A549 (cell line): Measurements from ENCODE around the gene SYNE2. TPM values are rescaled to one million over a fixed set of nuclear protein-coding genes. Genes with fewer than 3 reads are reported as not detected.
"Not testable (repeated sequence)": the region's sequence is repeated elsewhere in the genome, so short reads cannot be mapped to it uniquely, and the experiment has no call there.

Source experiments
- ATAC-seq, 2 experiments: fragments of 200-7000 bp in 1 of 2; fragments of >200 bp in 1 of 2; cut with Nextera tagmentation in 1 of 2; cut with Tn5 transposase in 1 of 2; 3 replicates each; pipeline versions ENCODE4 v1.8.0 to v1.9.1; 2018 to 2020; ENCODE audit warnings: mild to moderate bottlenecking in 1 of 2, moderate library complexity in 1 of 2
- CTCF ChIA-PET: fragments of 300-600 bp; sonication (Branson Sonifier 250); formaldehyde crosslinking; extraction: SDS; loops from one replicate; lab custom pipeline; 2021; ENCODE audit warnings: antibody characterized with exemption, inconsistent platforms; lab: Yijun Ruan, JAX
- POLR2A ChIA-PET: fragments of 350-600 bp; formaldehyde crosslinking; extraction: SDS; loops from one replicate; lab custom pipeline; 2021; ENCODE audit warnings: antibody characterized with exemption, inconsistent platforms; lab: Yijun Ruan, JAX
- DNase-seq, 2 experiments: peaks; one replicate each; pipeline versions ENCODE4 v3.0.0 to v3.0.0-alpha.2; 2011 to 2016; ENCODE audit warnings: low read depth in 1 of 2, low spot score in 1 of 2
- FAIRE-seq: peaks from 2 replicates; lab custom pipeline; 2011; peaks lifted over from hg19 to GRCh38; lab: Jason Lieb, UNC
- H3K27ac ChIP-seq, 2 experiments: fragments of >200 bp; sonication (Bioruptor Twin); formaldehyde crosslinking; 3 replicates each; pipeline ENCODE4 v1.5.1; 2016 to 2017
- H3K4me1 ChIP-seq: fragments of >200 bp; sonication (Bioruptor Twin); formaldehyde crosslinking; 3 replicates; pipeline ENCODE4 v1.6.1; 2016
- H3K4me2 ChIP-seq: fragments of >200 bp; sonication (Bioruptor Twin); formaldehyde crosslinking; 3 replicates; pipeline ENCODE4 v1.6.1; 2016
- H3K4me3 ChIP-seq: fragments of >200 bp; sonication (Bioruptor Twin); formaldehyde crosslinking; 3 replicates; pipeline ENCODE4 v1.5.1; 2016
- H3K9me3 ChIP-seq: fragments of >200 bp; sonication (Bioruptor Twin); formaldehyde crosslinking; 3 replicates; pipeline ENCODE4 v1.6.1; 2016
- BCL3 ChIP-seq: fragments of >200 bp; sonication (Bioruptor Twin); formaldehyde crosslinking; IDR thresholded peaks from 3 replicates; pipeline ENCODE4 v1.6.1; 2016
- CBX8 ChIP-seq: fragments of 200-600 bp; sonication (generic); IDR thresholded peaks from 2 replicates; pipeline ENCODE4 v1.6.1; 2016
- ELK1 ChIP-seq: fragments of 150-350 bp; IDR thresholded peaks from 2 replicates; pipeline ENCODE4 v1.6.1; 2014; ENCODE audit warnings: low read depth, mild to moderate bottlenecking, low read length
- ESRRA ChIP-seq: fragments of 150-350 bp; IDR thresholded peaks from 2 replicates; pipeline ENCODE4 v1.6.1; 2014; ENCODE audit warnings: mild to moderate bottlenecking, low read length, borderline replicate concordance
- FOSB ChIP-seq: fragments of 250-450 bp; sonication (Bioruptor Pico); IDR thresholded peaks from 2 replicates; pipeline ENCODE4 v1.5.0; 2020; ENCODE audit warnings: mild to moderate bottlenecking, moderate library complexity
- FOSL2 ChIP-seq, 2 experiments: fragments of 450-650 bp in 1 of 2; fragments of >200 bp in 1 of 2; sonication (Bioruptor Twin) in 1 of 2; formaldehyde crosslinking; IDR thresholded peaks; 2 replicates each; pipeline versions ENCODE4 v1.5.0 to v1.6.1; 2016 to 2020; ENCODE audit warnings: mild to moderate bottlenecking in 1 of 2, moderate library complexity in 1 of 2
- GATA3 ChIP-seq: IDR thresholded peaks from 2 replicates; pipeline ENCODE4 v1.6.1; 2012; ENCODE audit warnings: borderline replicate concordance
- HDAC2 ChIP-seq: fragments of 200-600 bp; sonication (generic); IDR thresholded peaks from 2 replicates; pipeline ENCODE4 v1.6.1; 2016
- HOXB13 ChIP-seq: fragments of 250-450 bp; sonication (Bioruptor Pico); IDR thresholded peaks from 2 replicates; pipeline ENCODE4 v1.5.0; 2020; ENCODE audit warnings: low read depth, mild to moderate bottlenecking, moderate library complexity
- MAX ChIP-seq: IDR thresholded peaks from 2 replicates; pipeline ENCODE4 v1.6.1; 2012
- MAZ ChIP-seq: fragments of 150-350 bp; IDR thresholded peaks from 2 replicates; pipeline ENCODE4 v1.6.1; 2014; ENCODE audit warnings: antibody characterized with exemption, low read depth, low read length, borderline replicate concordance
- MYC ChIP-seq: IDR thresholded peaks from 2 replicates; pipeline ENCODE4 v1.6.1; 2012; ENCODE audit warnings: mild to moderate bottlenecking, inconsistent platforms, low read length, improper control_type of control experiment, borderline replicate concordance
- PHF8 ChIP-seq: fragments of 200-600 bp; sonication (generic); IDR thresholded peaks from 2 replicates; pipeline ENCODE4 v1.6.1; 2016; ENCODE audit warnings: low read depth, mild to moderate bottlenecking, antibody characterized with exemption, moderate library complexity, borderline replicate concordance
- RCOR1 ChIP-seq: fragments of 150-350 bp; IDR thresholded peaks from 2 replicates; pipeline ENCODE4 v1.6.1; 2014; ENCODE audit warnings: antibody characterized with exemption, low read length, low read depth
- RNF2 ChIP-seq: fragments of 200-600 bp; sonication (generic); IDR thresholded peaks from 2 replicates; pipeline ENCODE4 v1.6.1; 2016; ENCODE audit warnings: low read depth, mild to moderate bottlenecking, antibody characterized with exemption, moderate library complexity, borderline replicate concordance
- TP53 ChIP-seq: fragments of 250-450 bp; sonication (Bioruptor Pico); IDR thresholded peaks from 2 replicates; pipeline ENCODE4 v1.5.0; 2021; ENCODE audit warnings: mild to moderate bottlenecking, moderate library complexity
- ZFP36 ChIP-seq: fragments of 450-650 bp; IDR thresholded peaks from 2 replicates; pipeline ENCODE4 v1.6.1; 2014; ENCODE audit warnings: borderline replicate concordance; ENCODE audit not compliant: partially characterized antibody
- ZNF302 ChIP-seq: fragments of 250-450 bp; sonication (Bioruptor Pico); IDR thresholded peaks from 2 replicates; pipeline ENCODE4 v1.9.0; 2021; ENCODE audit warnings: inconsistent platforms, mild to moderate bottlenecking, moderate library complexity
- WGBS: methylation state at CpG from one replicate; pipeline ENCODE4 v1.1.6; 2017; ENCODE audit errors: missing lambda C conversion rate; 5-methylcytosine and 5-hydroxymethylcytosine counted together
- polyA plus RNA-seq, 4 experiments: library from polyadenylated mRNA; depleted of rRNA in 3 of 4; stranded (reverse); fragments of >200 nt; fragmentation: RNase III in 1 of 4; extraction: RNeasy Plus Mini Kit Qiagen cat#74134 plus additional on column Dnase treatment in 1 of 4; gene quantifications; 2 replicates in 3 of 4; 3 replicates in 1 of 4; pipeline ENCODE4 v1.2.3, GENCODE V29; 2011 to 2017
- TF ChIP-seq, protein P1 (sequence below): IDR thresholded peaks from 2 replicates; pipeline ENCODE4 v1.6.1; 2012; ENCODE audit warnings: low read depth, borderline replicate concordance
- TF ChIP-seq, protein P2 (sequence below): IDR thresholded peaks from 2 replicates; pipeline ENCODE4 v1.6.1; 2012

Gene SYNE2
- polyA plus RNA-seq, 2 of the 4 experiments (the other 2 are of a cell fraction): 3.4 to 11.3 TPM

DNA sequence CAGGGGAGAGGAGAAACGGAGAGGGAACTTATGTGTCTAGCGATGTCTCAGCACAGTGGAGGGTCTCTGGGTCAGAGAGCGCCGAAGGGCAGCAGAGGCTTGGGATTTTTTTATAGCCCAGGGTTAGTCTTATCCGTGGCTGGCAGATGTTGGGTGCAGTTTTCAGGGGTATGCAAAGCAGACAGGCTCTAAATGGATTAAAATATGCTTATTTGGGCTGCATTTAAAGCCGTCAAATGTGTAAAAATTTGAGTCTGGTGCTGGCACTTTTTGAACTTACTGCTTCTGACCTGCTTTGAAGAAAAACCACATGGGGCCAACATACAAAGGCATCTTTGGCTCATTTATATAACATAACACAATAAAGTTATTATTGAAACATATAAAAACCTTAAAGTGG lies 262.6 kb downstream of the SYNE2 start:
- H3K4me1 ChIP-seq: no peaks in the 10 kb centered on the region
- DNase-seq (no peak), FAIRE-seq (no peak), ATAC-seq (no peak)
- H3K4me2 ChIP-seq: no peak overlapping the region
- no peak overlapping the region for H3K27ac ChIP-seq
- H3K9me3 ChIP-seq: no peaks in the 10 kb centered on the region
- 91% methylated on average over 6 of the region's 6 CpGs for WGBS
- no peak overlapping the region for H3K4me3 ChIP-seq
- CTCF ChIA-PET: interaction anchor here (2.3 kb wide), 1 partner anchor 188 kb away, joined by 6 read pairs; no protein-coding TSS in a partner anchor
- no peak for TF ChIP-seq HOXB13 (CRISPR knock-in tag)
- POLR2A ChIA-PET: no interaction called here

GRCh38 chr14:64117671-64118402 lies 265.0 kb downstream of the SYNE2 start:
- FAIRE-seq (no peak), DNase-seq (peak in 1 of 2 experiments; percentile 19), ATAC-seq (no peak)
- Histone ChIP-seq H3K9me3 (no peaks in the 10 kb centered on the region), H3K27ac (no peak overlapping the region), H3K4me2 (no peak overlapping the region), H3K4me1 (no peaks in the 10 kb centered on the region), H3K4me3 (no peak overlapping the region)
- ChIA-PET POLR2A (no interaction called here), CTCF (interaction anchor here (0.9 to 1.2 kb wide), 2 partner anchors 82 to 177 kb away, joined by 3 to 5 read pairs; no protein-coding TSS in a partner anchor)
- 75% methylated on average over 11 of the region's 11 CpGs for WGBS
- TF ChIP-seq FOSL2 (IDR thresholded peaks at IDR 0.05) (no peak), FOSL2 (CRISPR knock-in tag; IDR thresholded peaks at IDR 0.05) (no peak), MAX (no peak), BCL3 (no peak), RNF2 (no peak), HOXB13 (CRISPR knock-in tag) (no peak), CBX8 (no peak)

DNA sequence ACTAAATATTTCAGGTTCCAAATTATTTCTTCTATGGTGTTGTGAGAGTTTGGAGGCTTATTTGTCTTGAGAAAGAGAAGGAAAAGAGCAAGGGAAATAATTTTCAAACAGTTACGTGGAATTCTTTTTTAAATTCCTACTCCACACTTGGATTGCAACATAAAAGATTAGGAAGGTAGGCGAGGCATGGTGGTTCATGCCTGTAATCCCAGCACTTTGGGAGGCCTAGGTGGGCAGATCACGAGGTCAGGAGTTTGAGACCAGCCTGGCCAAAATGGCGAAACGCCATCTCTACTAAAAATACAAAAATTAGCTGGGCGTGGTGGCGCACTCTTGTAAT lies 265.6 kb downstream of the SYNE2 start:
- H3K4me2 ChIP-seq, H3K27ac ChIP-seq, FAIRE-seq, H3K4me3 ChIP-seq, DNase-seq, ATAC-seq, H3K4me1 ChIP-seq, POLR2A ChIA-PET, H3K9me3 ChIP-seq: not testable (repeated sequence)
- 89% methylated on average over 7 of the region's 7 CpGs for WGBS
- CTCF ChIA-PET: interaction anchor here (0.9 to 1.2 kb wide), 2 partner anchors 82 to 177 kb away, joined by 3 to 5 read pairs; no protein-coding TSS in a partner anchor

- no peak for DNase-seq
These were observed 266.1 kb downstream of the SYNE2 start for GRCh38 chr14:64118892-64119291.

DNA sequence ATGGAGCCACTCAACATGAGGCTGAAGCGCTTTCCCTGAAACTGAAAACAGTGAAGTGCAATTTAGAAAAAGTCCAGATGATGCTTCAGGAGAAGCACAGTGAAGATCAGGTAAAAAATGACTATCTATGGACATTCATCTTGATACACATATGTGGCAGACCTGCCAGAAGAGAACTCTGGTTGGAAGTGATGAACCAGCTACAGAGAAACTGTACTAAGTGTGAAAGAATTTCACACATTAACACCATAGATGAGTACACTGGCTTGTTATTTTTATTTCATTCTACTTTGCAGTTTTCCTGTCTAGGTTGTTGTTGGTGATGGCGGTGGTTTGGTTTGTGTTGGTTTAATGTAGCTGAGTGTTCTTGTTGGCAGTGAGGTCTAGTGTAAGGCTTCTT lies 266.7 kb downstream of the SYNE2 start:
- no peak for TF ChIP-seq MAZ
- TF ChIP-seq FOSB (CRISPR knock-in tag): no peak
- TF ChIP-seq ESRRA: no peak
- no peak for TF ChIP-seq ELK1
- TF ChIP-seq, protein P1, sequence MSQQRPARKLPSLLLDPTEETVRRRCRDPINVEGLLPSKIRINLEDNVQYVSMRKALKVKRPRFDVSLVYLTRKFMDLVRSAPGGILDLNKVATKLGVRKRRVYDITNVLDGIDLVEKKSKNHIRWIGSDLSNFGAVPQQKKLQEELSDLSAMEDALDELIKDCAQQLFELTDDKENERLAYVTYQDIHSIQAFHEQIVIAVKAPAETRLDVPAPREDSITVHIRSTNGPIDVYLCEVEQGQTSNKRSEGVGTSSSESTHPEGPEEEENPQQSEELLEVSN: no peak
- TF ChIP-seq GATA3: no peak
- TF ChIP-seq, protein P2, sequence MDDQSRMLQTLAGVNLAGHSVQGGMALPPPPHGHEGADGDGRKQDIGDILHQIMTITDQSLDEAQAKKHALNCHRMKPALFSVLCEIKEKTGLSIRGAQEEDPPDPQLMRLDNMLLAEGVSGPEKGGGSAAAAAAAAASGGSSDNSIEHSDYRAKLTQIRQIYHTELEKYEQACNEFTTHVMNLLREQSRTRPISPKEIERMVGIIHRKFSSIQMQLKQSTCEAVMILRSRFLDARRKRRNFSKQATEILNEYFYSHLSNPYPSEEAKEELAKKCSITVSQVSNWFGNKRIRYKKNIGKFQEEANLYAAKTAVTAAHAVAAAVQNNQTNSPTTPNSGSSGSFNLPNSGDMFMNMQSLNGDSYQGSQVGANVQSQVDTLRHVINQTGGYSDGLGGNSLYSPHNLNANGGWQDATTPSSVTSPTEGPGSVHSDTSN: no peak
- TF ChIP-seq ZNF302 (CRISPR knock-in tag): no peak
- TF ChIP-seq TP53 (CRISPR knock-in tag): no peak
- no peak for TF ChIP-seq RCOR1
- TF ChIP-seq MYC: no peak
- ATAC-seq (no peak), FAIRE-seq (no peak), DNase-seq (no peak)
- WGBS: 95% methylated on average over 2 of the region's 2 CpGs
- CTCF ChIA-PET: interaction anchor here (0.8 to 1.0 kb wide), 2 partner anchors 11 to 183 kb away, joined by 3 read pairs; no protein-coding TSS in a partner anchor
- no peaks in the 10 kb centered on the region for H3K9me3 ChIP-seq
- no peaks in the 10 kb centered on the region for H3K4me1 ChIP-seq
- H3K4me3 ChIP-seq: no peak overlapping the region
- no peak overlapping the region for H3K27ac ChIP-seq
- POLR2A ChIA-PET: no interaction called here
- no peak overlapping the region for H3K4me2 ChIP-seq

More at GRCh38 chr14:64118892-64119291, 266.1 kb downstream of the SYNE2 start:
- no peak overlapping the region for H3K27ac ChIP-seq
- WGBS: 89% methylated on average over 2 of the region's 2 CpGs
- ATAC-seq: no peak
- no peaks in the 10 kb centered on the region for H3K4me1 ChIP-seq
- H3K4me2 ChIP-seq: no peak overlapping the region
- H3K9me3 ChIP-seq: no peaks in the 10 kb centered on the region
- CTCF ChIA-PET: no interaction called here
- POLR2A ChIA-PET: no interaction called here
- no peak for FAIRE-seq
- no peak overlapping the region for H3K4me3 ChIP-seq
- TF ChIP-seq MAX: no peak
- no peak for TF ChIP-seq GATA3
- TF ChIP-seq RNF2: no peak
- TF ChIP-seq ZFP36: no peak
- no peak for TF ChIP-seq HDAC2
- TF ChIP-seq PHF8: no peak
